Stomach (tissue), 9 donors: ENCODE results near the gene GOLGA3. TPM values are rescaled to one million over a fixed set of nuclear protein-coding genes. Genes with fewer than 3 reads are reported as not detected.

Source experiments
- DNase-seq, 2 donors: peaks; one replicate each; pipeline versions ENCODE4 v3.0.0 to v3.0.0-alpha.2; 2013 to 2019
- H3K27ac ChIP-seq, 5 donors: fragments of 200-600 bp in 4 of 5; sonication (generic) in 4 of 5; one replicate each; pipeline ENCODE4 v1.5.1; 2013 to 2019; ENCODE audit warnings: mild to moderate bottlenecking in 1 of 5, moderate library complexity in 1 of 5
- H3K27me3 ChIP-seq, 3 donors: fragments of 200-600 bp; sonication (generic); one replicate each; pipeline ENCODE4 v1.5.1; 2017 to 2019; ENCODE audit warnings: mixed run types in 1 of 3
- H3K36me3 ChIP-seq, 4 donors: fragments of 200-600 bp; sonication (generic); 1 replicate in 3 of 4; 2 replicates in 1 of 4; pipeline ENCODE4 v1.5.1; 2016 to 2019
- H3K4me1 ChIP-seq, 4 donors: fragments of 200-600 bp; sonication (generic); one replicate each; pipeline ENCODE4 v1.5.1; 2016 to 2019
- H3K4me3 ChIP-seq, 4 donors: fragments of 200-600 bp; sonication (generic) in 3 of 4; one replicate each; pipeline ENCODE4 v1.5.1; 2016 to 2019; ENCODE audit warnings: mild to moderate bottlenecking in 1 of 4
- H3K9me3 ChIP-seq, 4 donors: fragments of 200-600 bp; sonication (generic); one replicate each; pipeline ENCODE4 v1.5.1; 2016 to 2019
- CTCF ChIP-seq, 7 experiments: fragments of 450-650 bp in 4 of 7; fragments of 200-600 bp in 3 of 7; sonication (generic) in 3 of 7; IDR thresholded peaks; one replicate each; pipeline ENCODE4 v1.5.1; 2016 to 2019; ENCODE audit warnings: antibody characterized with exemption in 7 of 7, control low read depth in 2 of 7, mild to moderate bottlenecking in 1 of 7
- EP300 ChIP-seq: sonication (generic); formaldehyde crosslinking; IDR thresholded peaks from one replicate; pipeline ENCODE4 v1.6.1; 2017; ENCODE audit warnings: antibody characterized with exemption
- POLR2A ChIP-seq, 4 donors: fragments of 450-650 bp; IDR thresholded peaks; one replicate each; pipeline ENCODE4 v1.6.1; 2016; ENCODE audit warnings: antibody characterized with exemption in 4 of 4, control low read depth in 2 of 4, mild to moderate bottlenecking in 1 of 4, moderate library complexity in 1 of 4
- POLR2AphosphoS5 ChIP-seq, 3 donors: sonication (generic); formaldehyde crosslinking; IDR thresholded peaks; one replicate each; pipeline ENCODE4 v1.6.1; 2016; ENCODE audit warnings: antibody characterized with exemption in 3 of 3
- WGBS, 5 donors: extraction: QIAGEN DNeasy Blood & Tissue Kit in 3 of 5; methylation state at CpG; one replicate each; pipeline versions ENCODE4 v1.1.5 to v1.1.7; 2013 to 2018; 5-methylcytosine and 5-hydroxymethylcytosine counted together
- intact Hi-C: fragments of 100-400 bp; cut with DNase I; formaldehyde crosslinking; loops from one replicate; pipeline ENCODE4 v1.15.1; 2023; ENCODE audit warnings: low total_unique reads
- polyA plus RNA-seq, 3 donors: library from polyadenylated mRNA; stranded (reverse); fragments of 200-250 nt; gene quantifications; one replicate each; pipeline ENCODE4 v1.2.3, GENCODE V29; 2013
- total RNA-seq, 5 donors: library from RNA; depleted of rRNA; stranded (reverse); fragments of >200 nt; gene quantifications; one replicate each; pipeline versions ENCODE4 v1.1.0 to v1.2.3, GENCODE V29; 2014 to 2016
- donor health status: healthy with polysubstance abuse.
- donor health status: Bipolar disorder and iron deficiency.
- donor health status: healthy.

The GOLGA3 gene
- total and polyA plus RNA-seq, 8 donors: 8.8 to 204 (median 55.3) TPM

- no peaks in the 10 kb centered on the region for H3K4me1 ChIP-seq
- H3K4me3 ChIP-seq: no peak overlapping the region
- no peaks in the 10 kb centered on the region for H3K9me3 ChIP-seq
- H3K27ac ChIP-seq: no peak overlapping the region
- peaks cover 87 to 100% (median 100%) of the 10 kb centered on the region in 4 donors for H3K36me3 ChIP-seq
- intact Hi-C loops: no loop called here
- 83 to 91% (median 90%) methylated on average over 10 of the region's 10 CpGs for WGBS, 5 donors
- no peak for DNase-seq
- no peaks in the 10 kb centered on the region for H3K27me3 ChIP-seq
- TF ChIP-seq EP300 (no peak), POLR2A (IDR thresholded peaks at IDR 0.05) (no peak), CTCF (IDR thresholded peaks at IDR 0.05) (no peak), POLR2AphosphoS5 (IDR thresholded peaks at IDR 0.05) (no peak)
Measured at GRCh38 chr12:132748319-132748718, 80.3 kb downstream of the GOLGA3 start.

- TF ChIP-seq POLR2AphosphoS5 (IDR thresholded peaks at IDR 0.05): no peak
- TF ChIP-seq CTCF (IDR thresholded peaks at IDR 0.05): no peak
- no peak for TF ChIP-seq POLR2A (IDR thresholded peaks at IDR 0.05)
- no peak for TF ChIP-seq EP300
- intact Hi-C loops: no loop called here
- H3K4me1 ChIP-seq: no peaks in the 10 kb centered on the region
- peaks cover 88 to 100% (median 100%) of the 10 kb centered on the region in 4 donors for H3K36me3 ChIP-seq
- DNase-seq: no peak
- no peak overlapping the region for H3K27ac ChIP-seq
- H3K4me3 ChIP-seq: no peak overlapping the region
- 91 to 95% (median 93%) methylated on average over 21 to 22 of the region's 22 CpGs for WGBS, 5 donors
- no peaks in the 10 kb centered on the region for H3K27me3 ChIP-seq
- H3K9me3 ChIP-seq: no peaks in the 10 kb centered on the region
Measured at GRCh38 chr12:132747896-132748295, 80.8 kb downstream of the GOLGA3 start.

GRCh38 chr12:132747395-132747794 lies 81.3 kb downstream of the GOLGA3 start:
- no peak for DNase-seq
- H3K4me3 ChIP-seq: no peak overlapping the region
- no peaks in the 10 kb centered on the region for H3K9me3 ChIP-seq
- H3K27me3 ChIP-seq: no peaks in the 10 kb centered on the region
- H3K27ac ChIP-seq: no peak overlapping the region
- intact Hi-C loops: no loop called here
- no peak for TF ChIP-seq POLR2A (IDR thresholded peaks at IDR 0.05)
- TF ChIP-seq POLR2AphosphoS5 (IDR thresholded peaks at IDR 0.05): no peak
- TF ChIP-seq CTCF (IDR thresholded peaks at IDR 0.05): no peak
- TF ChIP-seq EP300: no peak
- H3K4me1 ChIP-seq: no peaks in the 10 kb centered on the region
- 92 to 96% (median 95%) methylated on average over 10 to 11 of the region's 11 CpGs for WGBS, 5 donors
- peaks cover 88 to 100% (median 100%) of the 10 kb centered on the region in 4 donors for H3K36me3 ChIP-seq

- intact Hi-C loops: no loop called here
- Histone ChIP-seq H3K36me3 (peaks cover 88 to 100% (median 100%) of the 10 kb centered on the region in 4 donors), H3K9me3 (no peaks in the 10 kb centered on the region), H3K27ac (no peak overlapping the region), H3K4me3 (no peak overlapping the region), H3K4me1 (no peaks in the 10 kb centered on the region), H3K27me3 (no peaks in the 10 kb centered on the region)
- 73 to 95% (median 81%) methylated on average over 2 to 3 of the region's 3 CpGs for WGBS, 5 donors
- no peak for DNase-seq
- TF ChIP-seq POLR2AphosphoS5 (IDR thresholded peaks at IDR 0.05): no peak
- TF ChIP-seq CTCF (IDR thresholded peaks at IDR 0.05): no peak
- no peak for TF ChIP-seq EP300
- no peak for TF ChIP-seq POLR2A (IDR thresholded peaks at IDR 0.05)
Measured at GRCh38 chr12:132746613-132747012, 82.1 kb downstream of the GOLGA3 start.
